ENCODE results near the gene UBXN10. TPM values are rescaled to one million over a fixed set of nuclear protein-coding genes. Genes with fewer than 3 reads are reported as not detected.

The UBXN10 gene
- total RNA-seq, 2 donors from 2014 or later, result 1.6 to 10.6 TPM

DNA sequence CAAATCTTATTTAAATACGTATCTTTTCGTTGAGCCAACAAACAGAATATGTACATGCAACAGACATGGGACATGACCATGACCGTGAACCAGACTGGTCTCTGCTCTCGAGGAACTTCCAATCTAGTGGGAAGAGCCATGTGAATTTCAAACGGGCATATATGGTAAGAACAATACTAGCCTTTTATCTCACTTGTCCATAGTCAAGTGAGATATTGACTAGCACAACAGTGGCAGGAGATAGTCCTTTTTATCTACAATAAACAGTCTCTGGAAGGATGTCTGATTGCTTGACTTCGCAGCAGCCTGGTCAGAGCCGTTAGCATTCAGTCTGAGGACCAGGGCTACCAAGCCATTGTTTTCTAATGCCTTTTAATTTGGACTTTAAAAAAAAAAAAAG is 13.0 kb downstream of the UBXN10 start:
- DNase-seq (ENCODE audit: low spot score), result no peak
- Histone ChIP-seq H3K27me3 (replicated peaks; ENCODE audit: insufficient read depth) (no peaks in the 10 kb centered on the region), H3K4me3 (no peak overlapping the region), H3K27ac (no peak overlapping the region), H3K9me3 (no peaks in the 10 kb centered on the region), H3K4me1 (replicated peaks) (no peaks in the 10 kb centered on the region), H3K36me3 (no peaks in the 10 kb centered on the region)
- intact Hi-C loops (cut with DNase I), result loop anchor here (10.0 kb wide), 1 partner anchor 284 kb away; no protein-coding TSS in a partner anchor
- no peak for TF ChIP-seq POLR2AphosphoS5 (IDR thresholded peaks at IDR 0.05)
- no peak for TF ChIP-seq POLR2A (IDR thresholded peaks at IDR 0.05)
- TF ChIP-seq, protein P1, sequence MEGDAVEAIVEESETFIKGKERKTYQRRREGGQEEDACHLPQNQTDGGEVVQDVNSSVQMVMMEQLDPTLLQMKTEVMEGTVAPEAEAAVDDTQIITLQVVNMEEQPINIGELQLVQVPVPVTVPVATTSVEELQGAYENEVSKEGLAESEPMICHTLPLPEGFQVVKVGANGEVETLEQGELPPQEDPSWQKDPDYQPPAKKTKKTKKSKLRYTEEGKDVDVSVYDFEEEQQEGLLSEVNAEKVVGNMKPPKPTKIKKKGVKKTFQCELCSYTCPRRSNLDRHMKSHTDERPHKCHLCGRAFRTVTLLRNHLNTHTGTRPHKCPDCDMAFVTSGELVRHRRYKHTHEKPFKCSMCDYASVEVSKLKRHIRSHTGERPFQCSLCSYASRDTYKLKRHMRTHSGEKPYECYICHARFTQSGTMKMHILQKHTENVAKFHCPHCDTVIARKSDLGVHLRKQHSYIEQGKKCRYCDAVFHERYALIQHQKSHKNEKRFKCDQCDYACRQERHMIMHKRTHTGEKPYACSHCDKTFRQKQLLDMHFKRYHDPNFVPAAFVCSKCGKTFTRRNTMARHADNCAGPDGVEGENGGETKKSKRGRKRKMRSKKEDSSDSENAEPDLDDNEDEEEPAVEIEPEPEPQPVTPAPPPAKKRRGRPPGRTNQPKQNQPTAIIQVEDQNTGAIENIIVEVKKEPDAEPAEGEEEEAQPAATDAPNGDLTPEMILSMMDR (IDR thresholded peaks at IDR 0.05), result no peak
- 83% methylated on average over 7 of the region's 7 CpGs for WGBS

DNA sequence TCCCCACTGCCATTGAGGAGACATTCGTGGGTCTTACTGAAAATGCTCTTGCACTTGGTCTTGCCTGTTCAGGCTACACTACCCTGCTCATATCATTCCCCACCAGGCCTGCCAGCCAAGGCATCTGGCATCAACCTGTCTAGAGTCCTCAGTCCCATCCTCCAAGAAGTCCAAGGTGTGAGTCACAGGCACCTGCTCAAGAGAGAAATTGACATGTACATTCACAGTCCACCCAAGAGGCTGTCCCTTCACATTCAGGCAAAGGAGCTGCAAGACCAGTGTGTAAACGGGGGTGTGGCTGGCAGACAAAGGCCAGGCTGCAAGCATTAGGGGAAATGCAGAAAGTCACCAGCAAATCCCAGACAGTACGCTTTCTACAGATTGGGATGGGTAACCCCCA is 13.5 kb downstream of the UBXN10 start:
- Histone ChIP-seq H3K27ac (no peak overlapping the region), H3K9me3 (no peaks in the 10 kb centered on the region), H3K27me3 (replicated peaks; ENCODE audit: insufficient read depth) (no peaks in the 10 kb centered on the region), H3K4me1 (replicated peaks) (no peaks in the 10 kb centered on the region), H3K4me3 (no peak overlapping the region), H3K36me3 (no peaks in the 10 kb centered on the region)
- no peak for DNase-seq (ENCODE audit: low spot score)
- WGBS, result 54% methylated on average over 3 of the region's 3 CpGs
- TF ChIP-seq POLR2A (IDR thresholded peaks at IDR 0.05) (no peak), POLR2AphosphoS5 (IDR thresholded peaks at IDR 0.05) (no peak)
- TF ChIP-seq, protein P1 (IDR thresholded peaks at IDR 0.05), result no peak
- intact Hi-C loops (cut with DNase I), result loop anchor here (10.0 kb wide), 1 partner anchor 285 kb away; no protein-coding TSS in a partner anchor

DNA sequence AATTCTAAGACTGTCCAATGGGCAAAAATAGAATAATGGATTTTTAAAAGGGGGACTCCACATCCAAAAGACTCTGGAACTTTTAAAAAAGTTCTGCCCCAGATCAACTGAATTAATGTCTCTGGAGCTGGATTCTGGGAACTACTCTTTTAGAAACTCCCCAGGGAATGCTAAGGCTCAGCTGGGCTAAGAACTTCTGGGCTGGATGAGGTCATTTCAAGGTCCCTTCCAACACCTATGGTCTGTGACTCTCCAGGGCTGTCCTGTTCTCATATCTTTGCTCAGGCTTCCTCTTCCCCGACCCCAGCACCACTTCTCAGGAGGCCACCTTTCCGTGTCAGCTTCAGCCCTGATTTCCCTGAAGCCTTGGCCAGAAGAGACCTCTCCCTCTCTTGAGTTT is 13.9 kb downstream of the UBXN10 start:
- DNase-seq (ENCODE audit: low spot score), result no peak
- Histone ChIP-seq H3K4me3 (no peak overlapping the region), H3K4me1 (replicated peaks) (no peaks in the 10 kb centered on the region), H3K27me3 (replicated peaks; ENCODE audit: insufficient read depth) (no peaks in the 10 kb centered on the region), H3K27ac (no peak overlapping the region), H3K9me3 (no peaks in the 10 kb centered on the region), H3K36me3 (no peaks in the 10 kb centered on the region)
- TF ChIP-seq POLR2AphosphoS5 (IDR thresholded peaks at IDR 0.05) (no peak), POLR2A (IDR thresholded peaks at IDR 0.05) (no peak)
- TF ChIP-seq, protein P1 (IDR thresholded peaks at IDR 0.05), result no peak
- 80% methylated on average over 2 of the region's 2 CpGs for WGBS
- intact Hi-C loops (cut with DNase I), result loop anchor here (10.0 kb wide), 1 partner anchor 285 kb away; no protein-coding TSS in a partner anchor

DNA sequence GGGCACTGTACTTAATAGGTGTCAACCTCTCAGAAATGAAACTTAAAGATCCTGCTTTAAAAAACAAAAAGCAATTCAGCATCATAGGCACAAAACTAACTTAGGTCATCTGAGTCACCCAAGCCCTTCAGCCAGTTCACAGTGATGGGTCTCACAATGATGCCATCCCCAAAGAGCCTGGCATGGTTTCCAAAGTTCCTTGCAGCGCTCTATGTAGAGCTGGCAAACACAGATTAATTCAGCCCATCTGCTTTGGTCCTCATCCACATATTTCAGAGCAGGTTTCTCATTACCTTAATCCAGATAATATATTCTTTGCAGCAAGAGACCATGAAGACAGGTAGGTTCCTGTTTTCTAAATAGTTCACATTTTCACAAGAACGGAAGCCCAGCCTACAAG is 15.1 kb downstream of the UBXN10 start:
- H3K9me3 ChIP-seq, result no peaks in the 10 kb centered on the region
- DNase-seq (ENCODE audit: low spot score), result no peak
- H3K36me3 ChIP-seq, result no peaks in the 10 kb centered on the region
- TF ChIP-seq, protein P1 (IDR thresholded peaks at IDR 0.05), result no peak
- no peak for TF ChIP-seq POLR2AphosphoS5 (IDR thresholded peaks at IDR 0.05)
- intact Hi-C loops (cut with DNase I), result no loop called here
- no peaks in the 10 kb centered on the region for H3K4me1 ChIP-seq (replicated peaks)
- no peak overlapping the region for H3K4me3 ChIP-seq
- 84% methylated on average over 2 of the region's 2 CpGs for WGBS
- H3K27me3 ChIP-seq (replicated peaks; ENCODE audit: insufficient read depth), result no peaks in the 10 kb centered on the region
- H3K27ac ChIP-seq, result no peak overlapping the region

DNA sequence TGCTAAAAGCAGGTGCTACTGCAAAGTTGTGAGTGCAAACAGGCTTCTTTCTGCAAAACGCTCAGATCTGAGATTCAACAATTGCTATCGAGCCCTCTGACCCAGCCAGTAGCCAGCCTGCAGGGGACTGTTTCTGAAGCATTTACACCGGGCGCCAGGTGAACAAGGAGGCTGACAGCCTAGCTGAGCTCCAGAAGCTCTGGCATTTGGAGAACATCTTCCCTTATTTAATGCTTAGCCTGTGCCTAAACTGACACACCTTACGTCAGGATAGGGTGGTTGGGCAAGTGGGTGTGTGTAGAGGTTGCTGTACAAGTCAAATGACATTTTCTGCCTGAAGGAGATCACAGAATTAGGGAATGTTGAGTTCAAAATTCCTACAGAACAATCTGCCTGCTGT is 16.3 kb downstream of the UBXN10 start:
- intact Hi-C loops (cut with DNase I), result no loop called here
- TF ChIP-seq POLR2A (IDR thresholded peaks at IDR 0.05) (no peak), POLR2AphosphoS5 (IDR thresholded peaks at IDR 0.05) (no peak)
- 89% methylated on average over 5 of the region's 5 CpGs for WGBS

More for the DNA sequence above, 16.3 kb downstream of the UBXN10 start:
- DNase-seq (ENCODE audit: low spot score), result no peak
- H3K9me3 ChIP-seq, result no peaks in the 10 kb centered on the region
- no peak overlapping the region for H3K27ac ChIP-seq
- H3K36me3 ChIP-seq, result no peaks in the 10 kb centered on the region
- no peaks in the 10 kb centered on the region for H3K27me3 ChIP-seq (replicated peaks; ENCODE audit: insufficient read depth)
- H3K4me1 ChIP-seq (replicated peaks), result no peaks in the 10 kb centered on the region
- no peak overlapping the region for H3K4me3 ChIP-seq
